Pulmonary artery endothelial cell (primary cell): ENCODE data around the gene CDKN1A. TPM values are rescaled to one million over a fixed set of nuclear protein-coding genes. Genes with fewer than 3 reads are reported as not detected.
"Not testable (repeated sequence)": the region's sequence is repeated elsewhere in the genome, so short reads cannot be mapped to it uniquely, and the experiment has no call there.

ENCODE experiments used
- DNase-seq: peaks from one replicate; pipeline ENCODE4 v3.0.0-alpha.2; 2011; ENCODE audit warnings: low read depth, low spot score
- total RNA-seq: library from RNA; depleted of rRNA; stranded (reverse); fragments of >200 nt; gene quantifications from 2 replicates; pipeline ENCODE4 v1.2.3, GENCODE V29; 2014

CDKN1A gene
- 133 and 135 TPM in 2 replicates for total RNA-seq

GRCh38 chr6:36678488-36679042 lies at the start of gene CDKN1A:
CDKN1A (plus strand) TSS chr6:36678714; CDS start chr6:36684102, 5,388 bp downstream.
- DNase-seq = peak; percentile 77

GRCh38 chr6:36629784-36630183 lies 48.7 kb upstream of the CDKN1A start:
- DNase-seq = no peak

GRCh38 chr6:36631326-36632011 lies 47.0 kb upstream of the CDKN1A start:
- DNase-seq = no peak

GRCh38 chr6:36633370-36633769 lies 45.1 kb upstream of the CDKN1A start:
- DNase-seq = no peak

- no peak for DNase-seq
Observed at GRCh38 chr6:36633915-36634314, 44.6 kb upstream of the CDKN1A start.

- DNase-seq = no peak
Observed at GRCh38 chr6:36634317-36635108, 44.0 kb upstream of the CDKN1A start.

- DNase-seq = no peak
Observed at GRCh38 chr6:36636283-36636682, 42.2 kb upstream of the CDKN1A start.

GRCh38 chr6:36636687-36637418 lies 41.7 kb upstream of the CDKN1A start:
- no peak for DNase-seq

GRCh38 chr6:36638579-36638978 lies 39.9 kb upstream of the CDKN1A start:
- DNase-seq = no peak

- DNase-seq = no peak
Observed at GRCh38 chr6:36639171-36639808, 39.2 kb upstream of the CDKN1A start.

- DNase-seq = no peak
Observed at GRCh38 chr6:36641543-36641942, 37.0 kb upstream of the CDKN1A start.

GRCh38 chr6:36642913-36643817 lies 35.3 kb upstream of the CDKN1A start:
- DNase-seq = no peak

- no peak for DNase-seq
Observed at GRCh38 chr6:36643977-36644376, 34.5 kb upstream of the CDKN1A start.

GRCh38 chr6:36649086-36649485 lies 29.4 kb upstream of the CDKN1A start:
- no peak for DNase-seq

GRCh38 chr6:36649701-36650484 lies 28.6 kb upstream of the CDKN1A start:
- no peak for DNase-seq

- no peak for DNase-seq
Observed at GRCh38 chr6:36650848-36651478, 27.6 kb upstream of the CDKN1A start.

- DNase-seq = no peak
Observed at GRCh38 chr6:36651659-36652379, 26.7 kb upstream of the CDKN1A start.

- DNase-seq = not testable (repeated sequence)
Observed at GRCh38 chr6:36654469-36654868, 24.0 kb upstream of the CDKN1A start.
